ENCODE measurements around the gene STAG1. TPM values are rescaled to one million over a fixed set of nuclear protein-coding genes. Genes with fewer than 3 reads are reported as not detected.

The STAG1 gene
- total RNA-seq, 2 donors from 2014 or later = 26.2 to 28.3 TPM

GRCh38 chr3:136503056-136503455, 249.1 kb downstream of the STAG1 start:
- Histone ChIP-seq H3K36me3 (replicated peaks in 1 of 2; ENCODE audit: insufficient read depth in 1 of 2, low read depth in 2 of 2) (no peaks in the 10 kb centered on the region), H3K4me3 (no peak overlapping the region), H3K27me3 (no peaks in the 10 kb centered on the region), H3K27ac (no peak overlapping the region), H3K4me1 (peaks cover 4% of the 10 kb centered on the region), H3K9me3 (no peaks in the 10 kb centered on the region)
- DNase-seq (no peak), ATAC-seq (no peak)
- no peak for TF ChIP-seq POLR2A (IDR thresholded peaks at IDR 0.05)
- no peak for TF ChIP-seq CTCF (IDR thresholded peaks at IDR 0.05)
- 73 to 85% methylated on average over 2 of the region's 2 CpGs for WGBS, 2 donors
- intact Hi-C loops (cut with DNase I) = no loop called here

- DNase-seq (no peak), ATAC-seq (no peak)
- intact Hi-C loops (cut with DNase I) = no loop called here
- Histone ChIP-seq H3K36me3 (replicated peaks in 1 of 2; ENCODE audit: insufficient read depth in 1 of 2, low read depth in 2 of 2) (no peaks in the 10 kb centered on the region), H3K4me1 (no peaks in the 10 kb centered on the region), H3K9me3 (no peaks in the 10 kb centered on the region), H3K27me3 (no peaks in the 10 kb centered on the region), H3K4me3 (no peak overlapping the region), H3K27ac (no peak overlapping the region)
- 92 to 93% methylated on average over 6 of the region's 6 CpGs for WGBS, 2 donors
- TF ChIP-seq POLR2A (IDR thresholded peaks at IDR 0.05) = no peak
Measured at GRCh38 chr3:136498919-136499447, 253.2 kb downstream of the STAG1 start.

- Histone ChIP-seq H3K27me3 (no peaks in the 10 kb centered on the region), H3K36me3 (replicated peaks in 1 of 2; ENCODE audit: insufficient read depth in 1 of 2, low read depth in 2 of 2) (peaks cover 0 to 2% of the 10 kb centered on the region in 2 donors), H3K9me3 (no peaks in the 10 kb centered on the region), H3K4me1 (no peaks in the 10 kb centered on the region), H3K4me3 (no peak overlapping the region), H3K27ac (no peak overlapping the region)
- 94 to 95% methylated on average over 4 of the region's 4 CpGs for WGBS, 2 donors
- ATAC-seq (no peak), DNase-seq (no peak)
- TF ChIP-seq CTCF (IDR thresholded peaks at IDR 0.05) (no peak), POLR2A (IDR thresholded peaks at IDR 0.05) (no peak)
- intact Hi-C loops (cut with DNase I) = no loop called here
Measured at GRCh38 chr3:136495213-136495612, 257.0 kb downstream of the STAG1 start.

GRCh38 chr3:136490646-136491405, 261.4 kb downstream of the STAG1 start:
- H3K9me3 ChIP-seq = no peaks in the 10 kb centered on the region
- no peak overlapping the region for H3K4me3 ChIP-seq
- intact Hi-C loops (cut with DNase I) = no loop called here
- H3K4me1 ChIP-seq = no peaks in the 10 kb centered on the region
- TF ChIP-seq POLR2A (IDR thresholded peaks at IDR 0.05) (no peak), CTCF (IDR thresholded peaks at IDR 0.05) (no peak)
- H3K27me3 ChIP-seq = no peaks in the 10 kb centered on the region
- no peak for ATAC-seq
- 93 to 95% methylated on average over 4 of the region's 4 CpGs for WGBS, 2 donors
- no peak for DNase-seq
- no peak overlapping the region for H3K27ac ChIP-seq
- H3K36me3 ChIP-seq (replicated peaks in 1 of 2; ENCODE audit: insufficient read depth in 1 of 2, low read depth in 2 of 2) = peaks cover 0 to 2% of the 10 kb centered on the region in 2 donors

- H3K36me3 ChIP-seq (replicated peaks in 1 of 2; ENCODE audit: insufficient read depth in 1 of 2, low read depth in 2 of 2) = no peaks in the 10 kb centered on the region
- no peaks in the 10 kb centered on the region for H3K4me1 ChIP-seq
- no peak for DNase-seq
- no peak overlapping the region for H3K27ac ChIP-seq
- H3K4me3 ChIP-seq = no peak overlapping the region
- intact Hi-C loops (cut with DNase I) = no loop called here
- 87 to 97% methylated on average over 1 of the region's 1 CpG for WGBS, 2 donors
- ATAC-seq = no peak
- H3K9me3 ChIP-seq = no peaks in the 10 kb centered on the region
- H3K27me3 ChIP-seq = no peaks in the 10 kb centered on the region
- TF ChIP-seq POLR2A (IDR thresholded peaks at IDR 0.05) = no peak
- TF ChIP-seq CTCF (IDR thresholded peaks at IDR 0.05) = no peak
Measured at GRCh38 chr3:136485777-136486176, 266.4 kb downstream of the STAG1 start.

Data from body of pancreas (tissue), 4 donors.